ENCODE measurements around the gene TM9SF3. TPM values are rescaled to one million over a fixed set of nuclear protein-coding genes. Genes with fewer than 3 reads are reported as not detected.
A peak's percentile ranks its signal among the peaks of the same experiment; 100 is the strongest.

TM9SF3 gene
- total RNA-seq, 6 donors from 2014 or later, result 30.4 to 112 (median 80.8) TPM

DNA sequence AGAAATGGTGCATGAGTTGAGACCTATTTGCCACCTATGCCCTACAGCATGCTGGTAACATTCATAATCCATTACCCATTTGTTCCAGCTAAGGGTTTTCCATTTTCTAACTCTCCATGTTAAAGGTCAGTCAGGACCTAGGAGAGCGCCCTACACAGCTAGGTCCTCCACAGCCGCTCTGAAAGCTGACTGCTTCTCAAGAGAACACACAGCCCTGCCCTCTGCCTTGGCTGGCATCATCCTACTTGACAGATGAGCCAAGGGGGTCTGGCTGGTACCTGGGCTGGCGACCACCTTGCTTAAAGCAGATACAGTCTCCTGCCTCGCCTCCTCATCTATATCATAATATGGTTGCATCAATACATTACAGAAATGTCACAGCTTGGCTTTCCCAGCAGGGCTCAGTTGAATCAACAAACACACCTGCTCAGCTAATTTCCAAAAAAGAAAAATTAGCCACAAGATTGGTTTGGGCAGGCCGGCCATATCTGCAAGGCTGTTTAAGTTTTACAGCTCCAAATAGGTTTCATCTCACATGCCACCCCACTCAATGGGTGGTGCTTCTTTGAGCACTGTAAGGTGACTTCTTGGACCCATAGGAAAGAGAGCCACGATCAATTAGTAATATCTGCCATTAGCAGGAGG lies 90.4 kb downstream of the TM9SF3 start:
- Histone ChIP-seq H3K4me1 (no peaks in the 10 kb centered on the region), H3K36me3 (no peaks in the 10 kb centered on the region), H3K27me3 (no peaks in the 10 kb centered on the region), H3K4me3 (no peak overlapping the region), H3K27ac (no peak overlapping the region), H3K9me3 (no peaks in the 10 kb centered on the region)
- ATAC-seq (ENCODE audit: low FRiP score in 2 of 2) (no peak), DNase-seq (no peak)
- TF ChIP-seq EP300 (IDR thresholded peaks at IDR 0.05), result no peak
- TF ChIP-seq POLR2A (IDR thresholded peaks at IDR 0.05), result no peak
- no peak for TF ChIP-seq POLR2AphosphoS5 (IDR thresholded peaks at IDR 0.05)
- TF ChIP-seq, protein P1, sequence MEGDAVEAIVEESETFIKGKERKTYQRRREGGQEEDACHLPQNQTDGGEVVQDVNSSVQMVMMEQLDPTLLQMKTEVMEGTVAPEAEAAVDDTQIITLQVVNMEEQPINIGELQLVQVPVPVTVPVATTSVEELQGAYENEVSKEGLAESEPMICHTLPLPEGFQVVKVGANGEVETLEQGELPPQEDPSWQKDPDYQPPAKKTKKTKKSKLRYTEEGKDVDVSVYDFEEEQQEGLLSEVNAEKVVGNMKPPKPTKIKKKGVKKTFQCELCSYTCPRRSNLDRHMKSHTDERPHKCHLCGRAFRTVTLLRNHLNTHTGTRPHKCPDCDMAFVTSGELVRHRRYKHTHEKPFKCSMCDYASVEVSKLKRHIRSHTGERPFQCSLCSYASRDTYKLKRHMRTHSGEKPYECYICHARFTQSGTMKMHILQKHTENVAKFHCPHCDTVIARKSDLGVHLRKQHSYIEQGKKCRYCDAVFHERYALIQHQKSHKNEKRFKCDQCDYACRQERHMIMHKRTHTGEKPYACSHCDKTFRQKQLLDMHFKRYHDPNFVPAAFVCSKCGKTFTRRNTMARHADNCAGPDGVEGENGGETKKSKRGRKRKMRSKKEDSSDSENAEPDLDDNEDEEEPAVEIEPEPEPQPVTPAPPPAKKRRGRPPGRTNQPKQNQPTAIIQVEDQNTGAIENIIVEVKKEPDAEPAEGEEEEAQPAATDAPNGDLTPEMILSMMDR (IDR thresholded peaks at IDR 0.05), result no peak
- WGBS, 2 donors, result 71 to 81% methylated on average over 4 to 6 of the region's 6 CpGs

DNA sequence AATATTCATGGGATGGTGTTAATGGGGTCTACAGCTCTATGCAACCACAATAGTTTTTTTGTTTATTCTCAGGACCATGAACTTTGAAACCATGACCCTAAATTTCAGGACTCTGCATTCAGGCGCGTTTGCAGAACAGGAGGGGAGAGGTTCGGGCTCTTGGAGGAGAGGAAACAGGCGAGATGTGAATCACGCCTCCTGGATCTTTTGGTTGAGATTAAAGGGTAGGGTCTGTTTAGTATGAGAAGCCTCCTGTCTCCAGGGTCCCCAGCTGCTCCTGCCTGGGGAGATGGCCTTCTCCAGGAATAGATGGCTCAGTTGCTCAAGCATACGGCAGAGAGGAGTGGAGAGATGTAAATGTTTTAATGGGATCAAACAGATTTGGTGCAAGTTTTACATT lies 91.3 kb downstream of the TM9SF3 start:
- TF ChIP-seq, protein P1 (IDR thresholded peaks at IDR 0.05), result no peak
- TF ChIP-seq POLR2AphosphoS5 (IDR thresholded peaks at IDR 0.05) (no peak), EP300 (IDR thresholded peaks at IDR 0.05) (no peak), POLR2A (IDR thresholded peaks at IDR 0.05) (no peak)
- 89 to 93% methylated on average over 6 of the region's 6 CpGs for WGBS, 2 donors
- H3K27me3 ChIP-seq, result no peaks in the 10 kb centered on the region
- no peak for DNase-seq
- H3K27ac ChIP-seq, result no peak overlapping the region
- no peak overlapping the region for H3K4me3 ChIP-seq
- ATAC-seq (ENCODE audit: low FRiP score in 2 of 2), result no peak
- H3K9me3 ChIP-seq, result no peaks in the 10 kb centered on the region
- no peaks in the 10 kb centered on the region for H3K4me1 ChIP-seq
- no peaks in the 10 kb centered on the region for H3K36me3 ChIP-seq

DNA sequence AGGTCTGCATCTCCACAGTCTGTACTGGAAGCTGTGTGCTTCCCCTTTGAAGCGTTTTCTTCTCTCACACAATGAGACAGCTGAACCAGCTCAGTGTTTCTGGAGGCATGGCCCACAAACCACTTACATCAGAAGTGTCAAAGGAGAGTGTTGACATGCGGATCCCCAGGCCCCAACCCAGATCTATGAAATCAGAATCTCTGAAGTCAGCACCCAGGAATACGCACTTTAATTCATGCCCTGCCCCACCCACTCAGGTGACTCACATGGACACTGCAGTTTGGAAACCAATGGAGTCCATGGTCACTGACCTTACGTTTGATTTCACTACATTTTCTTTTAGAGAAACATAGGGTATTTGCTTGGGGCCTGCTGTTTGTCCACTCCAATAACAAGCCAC lies 92.1 kb downstream of the TM9SF3 start:
- H3K36me3 ChIP-seq, result no peaks in the 10 kb centered on the region
- no peaks in the 10 kb centered on the region for H3K27me3 ChIP-seq
- WGBS, 2 donors, result 76 to 81% methylated on average over 3 to 4 of the region's 4 CpGs
- H3K4me3 ChIP-seq, result no peak overlapping the region
- H3K9me3 ChIP-seq, result no peaks in the 10 kb centered on the region
- no peaks in the 10 kb centered on the region for H3K4me1 ChIP-seq
- no peak overlapping the region for H3K27ac ChIP-seq
- TF ChIP-seq, protein P1 (IDR thresholded peaks at IDR 0.05), result no peak
- no peak for TF ChIP-seq EP300 (IDR thresholded peaks at IDR 0.05)
- no peak for ATAC-seq (ENCODE audit: low FRiP score in 2 of 2)
- DNase-seq, result no peak

GRCh38 chr10:96493871-96494525 lies 92.8 kb downstream of the TM9SF3 start:
- no peak overlapping the region for H3K27ac ChIP-seq
- peak in 1 of 2 donors; percentile 36 for ATAC-seq (ENCODE audit: low FRiP score in 2 of 2)
- no peaks in the 10 kb centered on the region for H3K27me3 ChIP-seq
- no peak for TF ChIP-seq POLR2AphosphoS5 (IDR thresholded peaks at IDR 0.05)
- no peak for TF ChIP-seq POLR2A (IDR thresholded peaks at IDR 0.05)
- TF ChIP-seq, protein P1 (IDR thresholded peaks at IDR 0.05), result no peak
- TF ChIP-seq EP300 (IDR thresholded peaks at IDR 0.05), result no peak
- H3K36me3 ChIP-seq, result no peaks in the 10 kb centered on the region
- H3K9me3 ChIP-seq, result no peaks in the 10 kb centered on the region
- WGBS, 2 donors, result 83 to 84% methylated on average over 12 of the region's 12 CpGs
- H3K4me1 ChIP-seq, result no peaks in the 10 kb centered on the region
- DNase-seq, result peak in 1 of 2 donors; percentile 33
- H3K4me3 ChIP-seq, result no peak overlapping the region

- Histone ChIP-seq H3K4me3 (no peak overlapping the region), H3K27me3 (no peaks in the 10 kb centered on the region), H3K4me1 (no peaks in the 10 kb centered on the region), H3K27ac (no peak overlapping the region), H3K9me3 (no peaks in the 10 kb centered on the region), H3K36me3 (no peaks in the 10 kb centered on the region)
- 73 to 80% methylated on average over 2 of the region's 2 CpGs for WGBS, 2 donors
- DNase-seq (peak in 1 of 2 donors; percentile 31), ATAC-seq (ENCODE audit: low FRiP score in 2 of 2) (no peak)
- no peak for TF ChIP-seq EP300 (IDR thresholded peaks at IDR 0.05)
- TF ChIP-seq, protein P1 (IDR thresholded peaks at IDR 0.05), result no peak
- no peak for TF ChIP-seq POLR2A (IDR thresholded peaks at IDR 0.05)
- TF ChIP-seq POLR2AphosphoS5 (IDR thresholded peaks at IDR 0.05), result no peak
These were observed 93.6 kb downstream of the TM9SF3 start for GRCh38 chr10:96493254-96493653.
